Activated CD8-positive, alpha-beta memory T cell treated with anti-CD3 and anti-CD28 coated beads for 36 hours (primary cell): ENCODE measurements around the gene ZNF630. TPM values are rescaled to one million over a fixed set of nuclear protein-coding genes. Genes with fewer than 3 reads are reported as not detected.
"Not testable (repeated sequence)": the region's sequence is repeated elsewhere in the genome, so short reads cannot be mapped to it uniquely, and the experiment has no call there.

Experiments used
- CTCF ChIA-PET: fragments of 350-600 bp; sonication (Branson Sonifier 250); formaldehyde crosslinking; loops from one replicate; lab custom pipeline; 2021; ENCODE audit warnings: antibody characterized with exemption; lab: Charles Lee
- POLR2A ChIA-PET: fragments of 350-600 bp; sonication (Branson Sonifier 250); formaldehyde crosslinking; loops from one replicate; lab custom pipeline; 2021; ENCODE audit warnings: antibody characterized with exemption; lab: Charles Lee
- total RNA-seq, 2 experiments: library from RNA; stranded (reverse); gene quantifications; one replicate each; pipeline ENCODE4 v1.2.3, GENCODE V29; 2021

ZNF630 gene
- total RNA-seq: 1 to 10 TPM; 1.3 to 2.0 TPM

DNA sequence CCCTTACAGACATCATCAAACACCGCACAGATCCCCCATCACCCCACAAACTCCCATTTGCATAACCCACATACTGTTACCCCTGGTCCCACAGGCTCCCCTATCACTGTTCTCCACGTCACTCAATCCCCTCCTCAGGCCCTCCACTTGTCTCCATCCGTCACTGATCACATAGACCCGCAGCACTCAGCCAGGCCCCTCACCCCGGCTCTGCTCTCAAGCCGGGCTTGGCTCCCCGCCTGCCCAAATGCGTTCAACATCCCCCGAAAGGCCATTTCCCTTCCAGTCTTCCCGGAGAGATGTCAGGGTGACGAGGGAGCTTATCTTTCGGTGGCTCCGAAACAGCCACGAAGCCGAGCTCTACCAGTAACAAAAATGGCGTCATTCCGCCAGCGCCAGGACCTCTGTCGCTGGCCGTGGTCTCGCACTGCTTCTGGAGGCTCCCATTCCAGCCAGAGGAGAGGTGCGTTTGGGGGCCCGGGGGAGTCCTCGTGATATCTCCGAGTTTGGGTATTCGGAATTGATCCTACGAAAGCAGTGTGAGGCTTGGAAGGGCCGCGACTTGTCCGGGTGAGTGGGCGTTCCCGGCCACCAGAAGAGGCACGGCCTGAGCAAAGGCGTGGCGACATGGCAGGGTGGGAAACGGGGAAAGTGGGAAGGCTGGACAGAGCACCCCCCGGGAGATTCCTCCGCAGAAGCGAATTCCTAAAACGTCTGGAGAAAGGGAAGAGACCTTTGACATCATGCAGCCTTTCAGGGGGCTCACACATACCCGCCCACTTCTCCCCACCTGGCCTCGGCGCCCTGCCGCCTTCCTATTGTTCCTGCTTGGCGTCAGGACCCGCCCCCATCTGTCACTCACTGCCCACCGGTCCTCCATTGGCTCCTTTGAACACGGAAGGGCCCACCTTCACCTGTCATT, at the start of gene ZNF630:
TSS of gene ZNF630 (minus strand) at position 577 of the 922 bp plus-strand sequence. CDS start 4,754 bp downstream, outside the sequence.
- CTCF ChIA-PET: no interaction called here
- POLR2A ChIA-PET: no interaction called here

- CTCF ChIA-PET: no interaction called here
- POLR2A ChIA-PET: no interaction called here
These were observed 36.3 kb upstream of the ZNF630 start for GRCh38 chrX:48107717-48108116.

- CTCF ChIA-PET: no interaction called here
- POLR2A ChIA-PET: no interaction called here
These were observed 31.5 kb upstream of the ZNF630 start for GRCh38 chrX:48102874-48103374.

DNA sequence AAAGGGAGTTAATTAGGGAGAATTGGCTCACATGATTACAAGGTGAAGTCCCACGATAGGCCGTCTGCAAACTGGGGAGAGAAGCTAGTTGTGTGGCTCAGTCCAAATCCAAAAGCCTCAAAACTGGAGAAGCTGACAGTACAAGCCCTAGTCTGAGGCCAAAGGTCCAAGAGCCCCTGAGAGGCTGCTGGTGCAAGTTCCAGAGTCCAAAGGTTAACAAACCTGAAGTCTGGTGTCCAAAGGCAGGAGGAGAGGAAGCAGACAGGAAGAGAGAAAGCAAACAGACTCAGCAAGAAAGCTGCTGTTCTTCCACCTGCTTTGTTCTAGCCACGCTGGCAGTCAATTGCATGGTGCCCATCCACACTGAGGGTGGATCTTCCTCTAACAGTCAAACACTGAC, 30.0 kb upstream of the ZNF630 start:
- ChIA-PET POLR2A (no interaction called here), CTCF (no interaction called here)

- CTCF ChIA-PET, POLR2A ChIA-PET: not testable (repeated sequence)
These were observed 21.1 kb upstream of the ZNF630 start for GRCh38 chrX:48092558-48092957.

DNA sequence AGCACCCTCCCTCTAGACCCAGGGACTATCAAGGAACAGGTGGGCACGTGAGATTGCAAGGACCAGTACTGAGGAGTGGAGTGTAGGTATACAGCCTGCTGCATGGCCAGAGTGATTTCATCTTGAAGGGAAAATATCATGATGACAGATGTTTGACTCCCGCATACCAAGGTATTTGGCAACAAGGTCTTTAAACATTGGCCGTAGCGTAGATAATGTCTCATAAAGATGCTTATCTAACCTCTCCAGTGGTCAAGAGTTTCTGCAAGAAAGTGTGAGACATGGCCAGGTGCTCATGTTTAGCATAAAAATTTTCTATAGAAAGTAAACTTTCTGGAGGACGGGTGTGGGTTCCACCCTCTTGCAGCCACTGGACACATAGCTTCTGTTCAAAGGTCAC, 18.7 kb upstream of the ZNF630 start:
- CTCF ChIA-PET: no interaction called here
- POLR2A ChIA-PET: no interaction called here

DNA sequence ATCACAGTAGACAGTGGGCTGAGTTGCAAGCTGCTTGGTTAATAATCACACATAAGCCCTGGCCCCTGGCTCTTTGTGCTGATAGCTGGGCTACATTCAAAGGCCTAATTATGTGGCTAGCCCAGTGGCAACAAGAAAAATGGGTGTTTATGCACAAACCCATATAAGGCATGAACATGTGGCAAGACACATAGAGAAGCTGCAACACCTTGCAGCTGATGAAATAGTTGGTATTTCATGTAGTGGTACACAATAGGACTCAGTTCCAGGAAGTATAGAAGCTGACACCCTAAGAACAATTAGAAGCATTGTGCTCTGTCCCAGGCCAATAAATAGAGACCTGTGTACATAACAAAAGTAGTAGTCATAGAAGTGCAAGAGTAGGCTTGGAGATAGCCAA, 14.6 kb upstream of the ZNF630 start:
- ChIA-PET CTCF (no interaction called here), POLR2A (no interaction called here)

GRCh38 chrX:48083706-48084105, 12.3 kb upstream of the ZNF630 start:
- CTCF ChIA-PET: interaction anchor here (0.6 kb wide), 1 partner anchor 212 kb away, joined by 3 read pairs; no protein-coding TSS in a partner anchor

GRCh38 chrX:48083212-48083611, 11.8 kb upstream of the ZNF630 start:
- ChIA-PET POLR2A (no interaction called here), CTCF (interaction anchor here (0.6 to 1.3 kb wide), 3 partner anchors 56 to 386 kb away, joined by 3 read pairs; no protein-coding TSS in a partner anchor)

More at GRCh38 chrX:48083706-48084105, 12.3 kb upstream of the ZNF630 start:
- POLR2A ChIA-PET: no interaction called here

DNA sequence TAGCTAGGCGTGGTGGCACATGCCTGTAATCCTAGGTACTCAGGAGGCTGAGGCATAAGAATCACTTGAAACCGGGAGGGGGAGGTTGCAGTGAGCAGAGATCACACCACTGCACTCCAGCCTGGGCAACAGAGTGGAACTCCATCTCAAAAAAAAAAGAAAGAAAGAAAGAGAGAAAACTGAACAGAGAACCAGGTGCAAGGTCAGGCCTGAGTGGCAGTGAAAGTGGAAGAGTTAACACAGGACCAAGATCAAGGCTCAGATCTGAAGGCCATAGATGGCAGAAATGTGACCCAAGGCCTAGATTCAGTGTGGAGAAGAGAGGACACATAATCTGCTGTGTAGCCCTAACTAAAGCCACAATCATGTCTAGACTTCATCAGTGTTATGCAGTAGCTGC, 4.9 kb upstream of the ZNF630 start:
- CTCF ChIA-PET: no interaction called here
- POLR2A ChIA-PET: no interaction called here

GRCh38 chrX:48071986-48072605, 656 bp upstream of the ZNF630 start:
- POLR2A ChIA-PET: no interaction called here
- CTCF ChIA-PET: no interaction called here

DNA sequence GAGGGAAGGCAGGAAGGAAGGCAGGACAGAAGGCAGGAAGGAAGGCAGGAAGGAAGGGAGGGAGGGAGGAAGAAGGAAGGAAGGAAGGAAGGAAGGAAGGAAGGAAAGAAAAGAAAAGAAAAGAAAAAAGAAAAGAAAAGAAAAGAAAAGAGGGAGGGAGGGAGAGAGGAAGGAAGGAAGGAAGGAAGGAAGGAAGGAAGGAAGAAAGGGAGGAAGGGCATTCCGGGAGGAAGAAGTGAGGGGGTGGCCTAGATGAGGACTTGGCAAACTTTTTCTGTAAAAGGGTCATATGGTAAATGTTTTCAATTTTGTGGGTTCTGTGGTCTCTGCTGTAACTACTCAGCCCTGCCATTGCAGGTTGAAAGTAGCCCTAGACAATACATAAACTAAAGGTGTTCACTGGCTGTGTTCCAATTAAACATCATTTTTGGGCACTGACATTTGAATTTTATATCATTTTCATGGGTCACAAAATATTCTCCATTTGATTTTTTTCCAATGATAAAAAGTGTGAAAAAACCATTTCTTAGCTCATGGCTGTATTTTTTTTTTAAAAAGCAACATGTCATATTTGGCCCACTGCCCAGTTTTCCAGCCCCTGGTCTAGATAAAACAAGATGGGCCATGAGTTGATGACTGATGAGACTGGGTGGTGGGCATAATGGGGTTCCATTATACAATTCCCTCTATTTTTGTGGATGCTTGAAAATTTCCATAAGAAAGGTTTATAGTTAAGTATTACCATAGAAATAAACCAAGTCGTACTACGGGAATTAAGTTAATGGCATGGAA, 3.1 kb downstream of the ZNF630 start:
- ChIA-PET CTCF (no interaction called here), POLR2A (no interaction called here)

- ChIA-PET CTCF (no interaction called here), POLR2A (interaction anchor here (0.6 kb wide), 1 partner anchor 799 kb away, joined by 3 read pairs; no protein-coding TSS in a partner anchor)
These were observed 7.2 kb downstream of the ZNF630 start for GRCh38 chrX:48064261-48064660.

DNA sequence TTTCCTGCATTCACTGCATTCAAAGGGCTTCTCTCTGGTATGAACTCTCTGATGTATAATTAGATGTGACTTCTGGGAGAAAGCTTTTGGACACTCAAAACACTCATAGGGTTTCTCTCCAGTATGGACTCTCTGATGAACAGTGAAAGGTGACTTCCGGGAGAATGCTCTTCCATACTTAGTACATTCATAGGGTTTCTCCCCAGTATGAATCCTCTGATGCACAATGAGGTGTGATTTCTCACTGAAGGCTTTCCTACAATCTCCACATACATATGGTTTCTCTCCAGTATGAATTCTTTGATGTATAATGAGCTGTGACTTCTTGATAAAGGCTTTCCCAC, 12.2 kb downstream of the ZNF630 start:
- ChIA-PET CTCF (no interaction called here), POLR2A (no interaction called here)

- POLR2A ChIA-PET: no interaction called here
- CTCF ChIA-PET: no interaction called here
These were observed 12.7 kb downstream of the ZNF630 start for GRCh38 chrX:48058621-48059295.

DNA sequence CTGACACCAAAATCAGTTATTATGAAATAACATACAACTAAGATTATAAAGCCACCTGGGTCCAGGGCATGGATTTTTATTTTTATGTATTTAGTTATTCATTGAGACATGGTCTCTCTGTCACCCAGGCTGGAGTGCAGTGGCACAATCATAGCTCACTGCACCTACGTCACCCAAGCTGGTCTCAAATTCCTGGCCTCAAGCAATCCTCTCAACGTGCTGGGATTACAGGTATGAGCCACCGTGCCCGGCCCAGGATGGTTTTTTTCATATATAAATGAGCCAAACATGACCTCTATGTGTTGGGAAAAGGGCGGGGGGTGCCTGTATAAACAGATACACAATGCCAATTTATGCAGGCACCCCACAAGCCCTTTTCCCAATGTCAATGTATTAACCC, 24.6 kb downstream of the ZNF630 start:
- ChIA-PET CTCF (no interaction called here), POLR2A (no interaction called here)

- ChIA-PET CTCF (no interaction called here), POLR2A (no interaction called here)
These were observed 25.8 kb downstream of the ZNF630 start for GRCh38 chrX:48045410-48046311.

DNA sequence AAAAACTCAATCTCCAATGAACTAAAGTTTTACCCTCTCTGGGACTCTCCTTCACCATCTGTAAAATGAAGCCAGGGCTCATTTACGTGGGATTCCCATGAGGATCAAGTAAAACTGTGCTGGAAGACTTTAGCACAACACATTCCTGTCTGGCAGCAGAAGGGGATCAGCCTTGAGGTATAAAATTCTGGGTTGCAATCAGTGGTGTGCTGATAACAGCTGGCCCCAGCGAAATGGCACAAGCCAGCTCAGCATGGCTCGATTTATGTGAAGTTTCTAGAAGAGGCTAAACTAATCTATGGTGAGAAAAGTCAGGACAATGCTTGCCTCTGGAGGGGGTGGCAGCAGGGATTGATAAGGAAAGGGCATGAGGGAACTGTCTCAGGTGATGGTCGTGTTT, 28.4 kb downstream of the ZNF630 start:
- CTCF ChIA-PET: interaction anchor here (0.5 kb wide), 1 partner anchor 501 kb away, joined by 3 read pairs; no protein-coding TSS in a partner anchor
- POLR2A ChIA-PET: no interaction called here
